NCI-H510A treated with DMSO at 0.1 percent for 48 hours (cell line): ENCODE results near the gene CDH23.
A peak's percentile ranks its signal among the peaks of the same experiment; 100 is the strongest.

ENCODE experiments used
- DNase-seq: peaks from one replicate; lab custom pipeline; 2025; lab: John Stamatoyannopoulos, UW

Gene CDH23

DNA sequence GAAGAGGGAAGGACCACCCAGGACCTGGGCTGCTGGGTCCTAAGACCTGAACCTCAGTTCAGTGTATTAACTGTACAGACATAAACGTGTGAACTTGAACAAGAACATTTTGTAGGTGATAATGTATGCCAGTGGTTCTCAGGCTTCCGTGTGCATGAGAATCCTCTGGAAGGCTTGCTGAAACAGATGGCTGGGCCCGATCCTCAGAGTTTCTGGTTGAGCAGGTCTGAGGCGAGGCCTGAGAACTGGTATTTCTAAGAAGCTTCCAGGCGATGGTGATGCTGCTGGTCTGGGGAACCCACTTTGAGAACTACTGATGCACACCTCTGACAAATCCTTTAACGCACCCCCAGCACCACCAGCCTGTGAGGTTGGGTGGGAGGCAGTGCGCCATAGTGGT, 70.4 kb downstream of the CDH23 start:
- DNase-seq, result no peak

DNA sequence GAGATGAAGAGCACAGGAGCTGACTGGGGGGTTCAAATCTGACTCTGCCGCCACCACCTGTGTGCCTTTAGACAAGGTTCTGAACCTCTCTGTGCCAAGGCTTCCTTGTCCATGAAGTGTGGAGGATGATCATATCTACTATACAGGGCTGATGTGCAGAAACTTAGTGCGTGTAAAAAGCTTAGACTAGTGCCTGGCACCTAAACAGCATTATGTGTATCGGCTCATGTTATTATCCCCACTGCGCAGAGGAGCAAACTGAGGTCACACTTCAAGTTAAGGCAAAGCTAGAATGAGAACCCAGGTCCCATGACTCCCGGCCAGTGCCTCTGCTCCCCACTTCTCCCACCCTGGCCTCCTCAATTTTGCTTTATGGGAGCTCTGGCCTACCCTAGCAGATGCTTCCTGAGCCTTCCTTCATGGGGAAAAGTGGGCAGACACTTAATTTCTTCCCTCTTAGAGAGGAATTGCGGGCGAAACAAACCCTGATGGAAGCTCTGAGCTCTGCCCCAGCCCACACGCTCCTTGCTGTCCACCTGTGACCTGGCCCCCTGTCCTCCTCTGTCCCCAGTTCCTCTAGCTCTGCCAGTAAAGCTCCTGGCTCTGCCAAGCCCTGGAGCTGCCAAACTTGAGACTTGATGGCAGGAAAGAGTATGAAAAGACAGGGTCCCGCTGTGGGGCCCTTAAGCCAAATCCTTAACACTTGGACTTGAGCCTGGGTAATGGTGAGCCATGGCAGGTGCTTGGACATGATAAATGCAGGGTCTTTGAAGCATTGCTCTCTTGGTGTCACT, 71.0 kb downstream of the CDH23 start:
- DNase-seq, result no peak

DNA sequence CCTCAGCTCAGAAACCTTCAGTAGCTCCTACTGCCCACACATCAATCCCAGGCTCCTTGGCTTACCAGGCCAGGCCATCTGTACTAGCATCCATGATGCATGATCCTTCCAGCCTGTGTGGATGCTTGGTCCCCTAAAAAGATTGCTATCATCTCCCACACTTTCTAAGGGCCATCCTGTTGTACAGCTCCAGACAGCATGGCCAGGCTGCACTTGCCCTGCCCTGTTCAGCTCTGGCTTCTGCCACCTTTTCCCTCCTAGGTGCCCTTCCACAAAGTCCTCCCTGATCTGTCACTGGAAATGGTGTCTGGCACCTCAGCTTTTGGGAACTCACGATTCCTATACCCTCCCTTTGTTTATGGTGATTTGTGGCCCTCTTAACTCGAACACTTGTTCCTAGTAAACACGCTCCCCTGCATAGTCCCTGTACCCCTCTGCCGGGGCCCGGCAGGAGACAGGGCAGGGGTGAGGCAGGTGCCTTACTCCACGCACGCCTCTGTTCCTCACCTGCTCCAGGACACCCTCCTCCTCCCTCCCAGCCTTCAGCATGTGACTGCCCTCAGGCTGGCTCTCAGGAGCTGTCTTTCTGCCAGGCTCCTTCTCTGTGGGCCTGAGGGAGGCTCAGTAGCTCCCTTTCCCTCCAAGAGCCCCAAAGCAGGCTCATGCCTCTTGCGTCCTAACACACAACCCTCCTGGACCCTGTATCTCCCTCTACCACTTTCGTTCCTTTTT, 71.8 kb downstream of the CDH23 start:
- peak; percentile 29 for DNase-seq

- no peak for DNase-seq
Observed at GRCh38 chr10:71471006-71471405, 74.3 kb downstream of the CDH23 start.

DNA sequence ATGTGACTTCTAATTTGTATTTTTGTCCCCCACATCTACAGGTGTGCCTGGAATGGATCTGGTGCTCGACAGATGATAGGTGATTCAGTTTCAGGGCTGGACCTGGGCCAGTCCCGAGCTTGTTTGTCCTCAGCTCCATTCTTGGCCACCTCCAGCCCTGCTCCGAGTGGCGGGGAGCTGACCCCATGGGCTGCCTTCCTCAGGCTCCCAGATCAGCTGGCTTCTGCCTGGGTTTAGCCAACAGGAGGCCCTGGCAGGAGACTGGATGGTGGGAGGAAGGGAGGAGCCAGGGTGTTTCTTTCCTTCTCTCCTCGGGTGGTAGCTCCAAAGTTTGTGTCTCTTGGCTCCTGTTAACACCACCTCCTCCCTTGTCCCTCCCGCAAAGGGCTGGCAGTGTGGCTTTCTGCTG, 75.2 kb downstream of the CDH23 start:
- no peak for DNase-seq

DNA sequence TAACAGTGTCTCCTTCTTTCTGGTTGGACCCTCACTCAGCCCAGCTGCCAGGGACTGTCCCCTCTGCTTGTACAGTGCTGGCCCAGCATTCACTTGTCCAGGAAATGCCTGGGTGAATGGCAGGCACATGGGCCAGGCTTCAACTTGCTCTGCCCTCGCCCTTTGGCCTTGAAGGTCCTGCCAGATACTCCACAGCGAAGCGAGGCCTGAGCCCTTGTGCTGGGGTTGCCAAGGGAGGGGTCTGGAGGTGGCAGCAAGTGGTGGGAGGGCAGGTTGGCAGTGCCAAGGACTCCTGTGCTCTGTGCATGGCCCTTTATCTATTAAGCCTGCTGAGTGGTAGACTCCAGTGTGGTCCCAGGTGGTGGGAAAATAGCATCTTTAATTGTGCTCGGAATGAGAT, 75.7 kb downstream of the CDH23 start:
- no peak for DNase-seq

DNA sequence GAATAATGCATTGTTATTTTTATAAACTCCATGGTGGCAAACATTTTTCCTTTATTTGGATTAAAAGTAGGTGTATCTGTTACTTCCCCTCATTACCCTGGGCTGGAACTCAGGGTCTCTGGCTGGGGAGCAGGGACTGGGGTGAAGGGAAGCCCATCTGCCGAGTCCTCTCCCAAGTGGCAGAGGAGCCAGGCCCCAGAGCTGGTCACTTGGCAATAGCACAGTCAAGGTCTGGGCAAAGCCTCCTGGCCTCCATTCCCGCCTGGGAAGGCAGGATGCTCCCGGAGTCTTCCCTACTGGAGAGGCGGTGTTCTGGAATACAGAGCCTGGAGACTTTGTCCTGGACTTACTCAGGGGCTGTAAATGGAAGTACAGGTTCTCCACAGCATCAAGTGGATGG, 76.2 kb downstream of the CDH23 start:
- no peak for DNase-seq

DNA sequence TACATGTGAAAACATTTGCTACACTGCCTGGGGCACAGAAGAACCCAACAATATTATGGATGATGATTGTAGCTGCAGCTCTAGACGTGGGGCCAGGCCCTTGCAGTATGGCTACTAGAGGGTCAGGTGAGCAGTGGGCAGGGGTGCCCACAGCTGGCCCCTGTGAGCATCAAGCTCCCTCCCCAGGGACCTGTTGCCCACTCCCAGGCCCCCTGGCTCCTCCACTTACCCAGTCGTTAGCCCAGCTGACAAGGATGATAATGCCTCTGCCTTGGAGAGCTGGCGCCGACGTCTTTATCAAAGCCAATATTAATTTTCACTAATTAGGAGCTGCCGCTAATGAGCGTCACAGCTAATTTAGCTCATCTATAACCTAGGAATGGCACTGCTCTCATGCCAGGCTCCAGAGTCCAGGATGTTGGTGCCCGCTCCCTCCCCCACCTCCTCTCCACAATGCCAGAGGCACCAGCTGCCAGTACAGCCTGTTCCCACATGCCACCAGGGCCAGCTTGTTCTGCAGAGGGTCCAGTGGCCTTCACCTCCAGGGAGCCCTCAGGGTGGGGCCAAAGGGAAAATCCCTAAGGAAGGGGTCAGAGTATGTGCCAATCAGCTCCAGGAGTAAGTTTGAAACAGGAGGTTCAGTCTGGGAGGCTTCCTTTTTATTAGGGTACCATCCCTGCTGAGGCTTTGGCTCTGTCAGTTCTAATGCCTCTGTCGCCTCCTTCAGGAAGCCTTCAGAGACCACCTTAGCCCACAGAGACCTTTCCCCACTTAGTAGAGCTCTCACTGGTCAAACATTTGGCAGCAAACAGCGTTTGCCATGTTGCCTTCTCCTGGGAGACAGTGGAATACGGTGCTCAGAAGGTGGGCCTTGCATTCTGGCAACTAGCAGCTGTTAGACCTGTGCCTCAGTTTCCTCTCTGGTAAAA, 77.2 kb downstream of the CDH23 start:
- no peak for DNase-seq

DNA sequence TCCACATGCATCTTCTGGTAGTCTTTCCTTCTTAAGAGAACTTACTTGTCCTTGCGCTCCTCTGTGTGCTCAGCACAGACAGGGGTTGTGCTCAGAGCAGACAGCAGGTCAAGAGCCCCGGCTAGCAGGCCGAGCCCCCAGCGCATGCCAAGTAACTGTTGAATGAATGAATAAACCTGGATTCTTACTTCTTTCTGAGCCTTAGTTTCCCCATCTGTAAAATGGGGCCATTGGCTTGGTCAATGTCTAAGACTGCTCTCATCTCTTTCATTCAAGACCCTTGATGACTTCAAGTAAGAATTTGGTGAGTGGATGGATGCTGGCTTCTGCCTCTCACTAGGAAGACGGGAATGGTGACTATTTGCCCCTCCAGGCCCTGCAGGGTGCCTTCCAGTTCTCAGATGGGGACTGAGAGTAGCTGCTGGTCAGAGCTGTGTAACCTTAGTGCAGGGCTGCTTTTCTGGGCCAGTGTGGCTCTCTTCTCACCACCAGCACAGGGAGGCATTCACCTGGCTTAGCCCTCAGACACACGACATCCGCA, 78.1 kb downstream of the CDH23 start:
- no peak for DNase-seq

GRCh38 chr10:71475243-71475871, 78.6 kb downstream of the CDH23 start:
- DNase-seq, result no peak

DNA sequence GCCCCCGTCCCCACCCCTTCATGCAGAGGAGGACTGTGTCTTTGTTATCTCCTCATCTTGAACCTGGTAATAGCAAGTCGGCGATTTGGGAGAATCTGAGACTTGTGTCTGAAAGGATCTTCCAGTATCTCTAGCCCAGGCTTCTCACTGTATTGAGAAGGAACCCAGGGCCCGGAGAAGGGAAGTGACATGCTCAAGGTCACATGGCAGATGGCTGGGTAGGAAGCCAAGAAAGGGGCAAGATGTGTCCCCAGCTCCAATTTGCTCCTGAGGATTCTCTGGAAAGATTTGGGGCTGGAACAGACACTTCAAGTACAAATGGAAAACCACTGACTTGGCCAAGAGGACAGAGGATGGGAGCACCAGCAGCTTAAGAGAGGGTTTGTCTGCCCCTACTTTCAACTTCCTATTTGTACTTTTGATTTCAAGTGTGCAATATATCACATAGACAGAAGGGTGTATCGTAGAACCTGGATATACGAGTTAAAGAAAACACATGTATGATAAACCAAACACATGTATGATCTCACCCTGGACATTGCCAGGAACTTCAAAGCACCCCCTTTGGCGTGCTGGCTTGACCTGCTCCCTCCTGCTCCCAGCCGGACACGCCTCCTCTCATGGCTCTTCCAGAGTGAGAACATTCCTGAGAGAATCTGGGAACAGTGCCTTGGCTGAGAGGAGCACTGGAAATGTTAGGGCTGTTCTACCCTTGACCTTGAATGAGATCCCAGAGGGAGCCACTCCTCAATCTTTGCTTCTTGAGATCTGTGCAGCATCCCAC, 79.7 kb downstream of the CDH23 start:
- DNase-seq, result no peak

DNA sequence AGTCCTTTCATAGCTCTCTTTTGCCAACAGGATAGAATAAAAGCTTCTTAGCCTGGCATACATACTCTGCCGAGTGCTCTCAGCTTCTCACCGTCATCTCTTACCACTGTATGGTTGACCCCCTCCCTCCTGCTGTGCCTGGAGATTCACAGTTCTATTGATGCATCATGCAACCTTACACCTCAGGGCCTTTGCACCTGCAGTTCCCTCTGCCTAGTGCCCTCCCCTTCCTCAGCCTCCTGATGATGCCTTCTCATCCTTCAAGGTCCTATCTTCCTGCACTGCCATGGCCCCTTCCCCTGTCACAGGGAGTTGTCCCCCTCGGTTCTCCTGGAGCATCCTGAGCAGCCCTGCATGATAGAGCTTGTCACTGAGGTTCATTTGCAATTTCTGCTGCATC, 81.5 kb downstream of the CDH23 start:
- peak; percentile 16 for DNase-seq

DNA sequence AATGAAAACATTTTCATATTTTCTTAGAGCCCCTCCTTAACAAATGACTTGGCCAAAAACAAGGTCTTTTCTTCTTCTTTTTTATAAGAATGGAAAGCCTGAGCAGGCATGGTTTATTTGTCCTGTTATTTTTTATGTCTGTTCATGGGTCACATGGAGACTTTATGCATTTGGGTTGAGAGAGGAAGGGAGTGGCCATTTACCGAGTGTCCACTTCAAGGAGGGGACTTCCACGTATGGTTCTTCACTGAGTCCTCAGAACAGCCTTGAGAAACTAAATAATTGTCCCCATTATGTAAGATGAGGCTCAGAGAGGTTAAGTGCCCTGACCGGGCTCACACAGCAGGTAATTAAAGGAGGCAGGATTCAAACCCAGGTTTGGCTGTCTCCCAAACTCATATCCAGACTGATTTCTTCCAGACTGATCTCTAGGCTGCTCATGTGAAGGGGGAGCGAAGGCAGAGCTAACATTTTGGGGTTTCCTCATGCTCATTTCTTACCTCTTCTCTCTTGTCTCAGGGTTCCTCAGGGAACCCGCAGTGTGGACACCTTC, 82.2 kb downstream of the CDH23 start:
- DNase-seq, result no peak

DNA sequence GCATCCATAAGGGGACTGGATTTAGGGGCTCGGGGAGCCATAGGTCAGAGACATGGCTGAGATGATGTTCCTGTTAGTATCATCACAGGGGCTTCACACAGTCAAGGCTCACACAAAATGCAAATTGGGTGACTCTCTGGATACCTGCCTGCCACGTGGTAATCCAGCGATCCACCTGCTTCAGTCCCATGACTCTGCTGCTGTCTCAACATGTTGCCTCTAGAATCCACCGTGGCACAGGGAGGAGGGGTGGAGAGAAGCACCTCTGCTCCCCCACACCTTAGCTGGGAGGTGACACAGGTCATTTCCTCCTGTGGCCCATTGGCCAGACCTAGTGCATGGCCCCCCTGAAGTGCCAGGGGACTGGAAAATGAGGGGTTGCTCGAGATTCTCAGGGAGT, 83.1 kb downstream of the CDH23 start:
- DNase-seq, result peak; percentile 28

GRCh38 chr10:71480662-71481061, 83.9 kb downstream of the CDH23 start:
- DNase-seq, result no peak

GRCh38 chr10:71481746-71482410, 85.2 kb downstream of the CDH23 start:
- DNase-seq, result no peak

DNA sequence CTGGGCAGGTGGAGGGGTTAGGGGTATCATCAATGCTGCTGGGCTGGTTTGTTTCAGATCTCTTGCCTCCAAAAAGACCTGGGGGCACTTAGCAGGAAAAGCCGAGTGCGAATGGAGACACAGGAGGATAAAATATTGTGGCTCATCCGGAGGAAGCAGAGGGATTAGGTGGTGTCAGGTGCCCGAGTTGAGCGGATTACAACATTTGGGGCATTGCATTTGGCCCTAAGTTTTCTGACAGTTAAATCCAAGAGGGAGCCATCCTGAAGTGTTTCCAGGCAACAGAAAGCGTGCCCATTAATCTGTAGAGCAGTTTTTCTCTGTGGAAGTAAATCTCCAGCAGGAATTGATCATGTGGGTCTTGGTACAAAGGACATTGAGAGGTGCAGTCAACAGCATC, 85.9 kb downstream of the CDH23 start:
- no peak for DNase-seq

DNA sequence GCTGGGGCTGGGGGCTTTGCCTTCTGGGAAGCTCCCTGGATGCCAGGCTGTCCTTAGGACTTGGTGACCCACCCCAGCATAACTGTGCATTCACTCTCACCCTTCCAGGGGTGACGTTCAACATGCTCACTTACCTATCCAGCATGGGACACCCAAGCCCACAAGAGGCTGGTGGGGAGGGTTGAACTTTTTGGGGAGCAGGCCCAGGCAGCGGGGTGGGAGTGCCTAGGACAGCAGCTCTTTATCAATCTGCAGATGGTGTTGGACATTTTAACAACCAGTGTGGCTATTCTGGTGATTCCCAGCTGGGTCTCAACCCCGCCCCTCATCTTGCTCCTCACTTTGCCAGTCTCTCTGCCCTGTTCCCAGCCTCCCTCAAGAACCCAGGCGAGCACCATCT, 86.4 kb downstream of the CDH23 start:
- no peak for DNase-seq

GRCh38 chr10:71483885-71484751, 87.4 kb downstream of the CDH23 start:
- DNase-seq, result no peak
